ENCODE data around the gene ASTN2. TPM values are rescaled to one million over a fixed set of nuclear protein-coding genes. Genes with fewer than 3 reads are reported as not detected.

ASTN2 gene
- total and polyA plus RNA-seq, 4 donors = 0.57 to 2.9 (median 1.4) TPM

DNA sequence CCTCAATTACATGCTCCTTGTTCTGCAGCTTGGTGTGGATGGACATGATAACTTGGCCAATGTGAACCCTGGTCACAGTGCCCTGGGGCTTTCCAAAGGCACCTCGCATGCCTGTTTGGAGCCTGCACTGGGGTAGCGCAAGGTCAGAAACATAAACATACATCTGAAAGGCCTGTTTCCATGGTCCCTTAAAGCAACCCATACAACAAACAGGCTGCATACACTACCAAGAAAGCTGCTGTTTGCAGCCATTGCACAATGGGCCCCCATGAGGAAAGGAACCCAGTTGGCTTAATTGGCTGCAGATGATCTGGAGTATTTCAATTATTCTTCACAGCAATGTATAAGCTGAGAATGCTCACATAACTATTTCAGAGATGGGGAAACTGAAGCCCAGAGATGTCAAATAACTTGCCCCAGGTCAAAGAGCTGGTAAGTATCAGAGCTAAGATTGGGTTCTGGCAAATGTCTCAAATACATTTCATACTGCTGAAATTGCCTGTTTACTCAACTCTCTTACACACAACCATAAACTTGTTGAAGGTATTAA lies 233.9 kb downstream of the ASTN2 start:
- Histone ChIP-seq H3K4me1 (ENCODE audit: control insufficient read depth in 4 of 4, insufficient read depth in 4 of 4, low read length in 3 of 4) (no peaks in the 10 kb centered on the region), H3K27ac (ENCODE audit: low read depth in 1 of 2, low read length in 2 of 2) (no peak overlapping the region), H3K9me3 (ENCODE audit: control insufficient read depth in 4 of 4, low read length in 3 of 4) (peaks cover 0 to 5% (median under 1%) of the 10 kb centered on the region in 4 donors), H3K36me3 (ENCODE audit: control insufficient read depth in 4 of 4, insufficient read depth in 3 of 4, low read depth in 1 of 4, low read length in 3 of 4) (no peaks in the 10 kb centered on the region), H3K9ac (ENCODE audit: low read depth in 1 of 2, low read length in 2 of 2) (no peak overlapping the region), H3K27me3 (ENCODE audit: control insufficient read depth in 4 of 4, insufficient read depth in 4 of 4, low read length in 3 of 4) (no peaks in the 10 kb centered on the region), H3K4me3 (ENCODE audit: low read depth in 1 of 3, low read length in 3 of 3) (no peak overlapping the region)
- DNase-seq (ENCODE audit: low spot score) = no peak
- TF ChIP-seq TAF1 (conservative IDR thresholded peaks at IDR 0.05) = no peak
- no peak for TF ChIP-seq REST (IDR thresholded peaks at IDR 0.05)
- TF ChIP-seq HNF4G (IDR thresholded peaks at IDR 0.05) = no peak
- TF ChIP-seq ZBTB33 (IDR thresholded peaks at IDR 0.05) = no peak
- no peak for TF ChIP-seq JUND (IDR thresholded peaks at IDR 0.05)
- no peak for TF ChIP-seq RAD21 (IDR thresholded peaks at IDR 0.05)
- no peak for TF ChIP-seq GABPA (IDR thresholded peaks at IDR 0.05 in 1 of 2, conservative IDR thresholded peaks at IDR 0.05 in 1 of 2)
- TF ChIP-seq, protein P1, sequence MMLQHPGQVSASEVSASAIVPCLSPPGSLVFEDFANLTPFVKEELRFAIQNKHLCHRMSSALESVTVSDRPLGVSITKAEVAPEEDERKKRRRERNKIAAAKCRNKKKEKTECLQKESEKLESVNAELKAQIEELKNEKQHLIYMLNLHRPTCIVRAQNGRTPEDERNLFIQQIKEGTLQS (IDR thresholded peaks at IDR 0.05) = no peak
- TF ChIP-seq MAX (IDR thresholded peaks at IDR 0.05) = no peak
- TF ChIP-seq FOXA2 (IDR thresholded peaks at IDR 0.05) = no peak
- TF ChIP-seq NR2F2 (IDR thresholded peaks at IDR 0.05) = no peak
- no peak for TF ChIP-seq HNF4A (conservative IDR thresholded peaks at IDR 0.05)
- TF ChIP-seq, protein P2, sequence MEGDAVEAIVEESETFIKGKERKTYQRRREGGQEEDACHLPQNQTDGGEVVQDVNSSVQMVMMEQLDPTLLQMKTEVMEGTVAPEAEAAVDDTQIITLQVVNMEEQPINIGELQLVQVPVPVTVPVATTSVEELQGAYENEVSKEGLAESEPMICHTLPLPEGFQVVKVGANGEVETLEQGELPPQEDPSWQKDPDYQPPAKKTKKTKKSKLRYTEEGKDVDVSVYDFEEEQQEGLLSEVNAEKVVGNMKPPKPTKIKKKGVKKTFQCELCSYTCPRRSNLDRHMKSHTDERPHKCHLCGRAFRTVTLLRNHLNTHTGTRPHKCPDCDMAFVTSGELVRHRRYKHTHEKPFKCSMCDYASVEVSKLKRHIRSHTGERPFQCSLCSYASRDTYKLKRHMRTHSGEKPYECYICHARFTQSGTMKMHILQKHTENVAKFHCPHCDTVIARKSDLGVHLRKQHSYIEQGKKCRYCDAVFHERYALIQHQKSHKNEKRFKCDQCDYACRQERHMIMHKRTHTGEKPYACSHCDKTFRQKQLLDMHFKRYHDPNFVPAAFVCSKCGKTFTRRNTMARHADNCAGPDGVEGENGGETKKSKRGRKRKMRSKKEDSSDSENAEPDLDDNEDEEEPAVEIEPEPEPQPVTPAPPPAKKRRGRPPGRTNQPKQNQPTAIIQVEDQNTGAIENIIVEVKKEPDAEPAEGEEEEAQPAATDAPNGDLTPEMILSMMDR (IDR thresholded peaks at IDR 0.05; ENCODE audit: low read depth, low read length, missing input control) = no peak
- TF ChIP-seq SP1 (IDR thresholded peaks at IDR 0.05) = no peak
- no peak for TF ChIP-seq FOXA1 (IDR thresholded peaks at IDR 0.05)
- no peak for TF ChIP-seq YY1 (IDR thresholded peaks at IDR 0.05)
- TF ChIP-seq EGR1 (IDR thresholded peaks at IDR 0.05; ENCODE audit: low read depth in 2 of 2) = no peak
- TF ChIP-seq RXRA (IDR thresholded peaks at IDR 0.05) = no peak
- WGBS = 88% methylated on average over 2 of the region's 2 CpGs

Data from liver (tissue), 9 donors.